Measurements from ENCODE around the gene PAIP1.
"Not testable (repeated sequence)": the region's sequence is repeated elsewhere in the genome, so short reads cannot be mapped to it uniquely, and the experiment has no call there.

Gene PAIP1

GRCh38 chr5:43556857-43557542 is at the start of gene PAIP1:
Gene PAIP1 (minus strand): TSS chr5:43557077. CDS start chr5:43556846, 231 bp downstream.
- DNase-seq (ENCODE audit: low read depth) = peak; percentile 58

- no peak for DNase-seq (ENCODE audit: low read depth)
Observed at GRCh38 chr5:43606351-43606750, 49.5 kb upstream of the PAIP1 start.

- DNase-seq (ENCODE audit: low read depth) = no peak
Observed at GRCh38 chr5:43604699-43605098, 47.8 kb upstream of the PAIP1 start.

- DNase-seq (ENCODE audit: low read depth) = peak; percentile 27
Observed at GRCh38 chr5:43603344-43604217, 46.7 kb upstream of the PAIP1 start.

GRCh38 chr5:43602461-43603343 is 45.8 kb upstream of the PAIP1 start, which contains the start of gene NNT:
Gene NNT (plus strand): TSS chr5:43603180. CDS start chr5:43609196, 6,016 bp downstream.
- DNase-seq (ENCODE audit: low read depth) = peak; percentile 45

- no peak for DNase-seq (ENCODE audit: low read depth)
Observed at GRCh38 chr5:43601454-43602260, 44.8 kb upstream of the PAIP1 start.

- not testable (repeated sequence) for DNase-seq (ENCODE audit: low read depth)
Observed at GRCh38 chr5:43598927-43599326, 42.0 kb upstream of the PAIP1 start.

GRCh38 chr5:43592363-43592762 is 35.5 kb upstream of the PAIP1 start:
- DNase-seq (ENCODE audit: low read depth) = no peak

- DNase-seq (ENCODE audit: low read depth) = no peak
Observed at GRCh38 chr5:43590700-43591099, 33.8 kb upstream of the PAIP1 start.

GRCh38 chr5:43589310-43589709 is 32.4 kb upstream of the PAIP1 start:
- no peak for DNase-seq (ENCODE audit: low read depth)

GRCh38 chr5:43588842-43589241 is 32.0 kb upstream of the PAIP1 start:
- DNase-seq (ENCODE audit: low read depth) = no peak

GRCh38 chr5:43584166-43584699 is 27.4 kb upstream of the PAIP1 start:
- no peak for DNase-seq (ENCODE audit: low read depth)

GRCh38 chr5:43583724-43584123 is 26.8 kb upstream of the PAIP1 start:
- DNase-seq (ENCODE audit: low read depth) = no peak

GRCh38 chr5:43582082-43583005 is 25.5 kb upstream of the PAIP1 start:
- DNase-seq (ENCODE audit: low read depth) = no peak

GRCh38 chr5:43581398-43581797 is 24.5 kb upstream of the PAIP1 start:
- no peak for DNase-seq (ENCODE audit: low read depth)

GRCh38 chr5:43580402-43581210 is 23.7 kb upstream of the PAIP1 start:
- not testable (repeated sequence) for DNase-seq (ENCODE audit: low read depth)

- DNase-seq (ENCODE audit: low read depth) = no peak
Observed at GRCh38 chr5:43573058-43573457, 16.2 kb upstream of the PAIP1 start.

- no peak for DNase-seq (ENCODE audit: low read depth)
Observed at GRCh38 chr5:43572357-43572756, 15.5 kb upstream of the PAIP1 start.

GRCh38 chr5:43571237-43571636 is 14.4 kb upstream of the PAIP1 start:
- DNase-seq (ENCODE audit: low read depth) = no peak

Measured in CMK (cell line).